GM10266 (cell line): ENCODE measurements around the gene COBLL1.

Source experiments
- DNase-seq: peaks from one replicate; pipeline ENCODE4 v3.0.0; 2012; ENCODE audit errors: extremely low spot score
- TF ChIP-seq, protein P1 (sequence below): IDR thresholded peaks from 2 replicates; pipeline ENCODE4 v1.5.1; 2012; ENCODE audit warnings: mild to moderate bottlenecking, low read depth; ENCODE audit not compliant: control insufficient read depth, insufficient read depth; ENCODE audit errors: missing control alignments

COBLL1 gene

DNA sequence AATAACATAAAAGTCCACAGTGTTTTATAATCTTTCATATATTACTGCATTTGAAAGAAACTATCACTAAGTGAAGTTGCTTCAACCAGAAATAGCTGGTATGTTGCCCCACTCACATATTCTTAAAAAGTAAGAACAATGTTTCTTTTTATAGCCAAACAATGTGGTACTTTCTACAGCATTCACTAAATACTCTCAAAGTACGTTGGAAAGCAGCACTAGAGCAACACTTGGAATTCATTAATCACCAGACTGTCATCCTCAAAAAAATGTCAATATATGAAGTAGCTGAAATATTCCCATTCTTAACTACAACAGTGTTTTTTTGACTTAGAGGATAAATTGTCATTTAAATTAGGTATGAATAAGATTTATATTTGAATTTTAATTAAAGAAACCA lies 32.8 kb downstream of the COBLL1 start:
- no peak for DNase-seq
- TF ChIP-seq, protein P1, sequence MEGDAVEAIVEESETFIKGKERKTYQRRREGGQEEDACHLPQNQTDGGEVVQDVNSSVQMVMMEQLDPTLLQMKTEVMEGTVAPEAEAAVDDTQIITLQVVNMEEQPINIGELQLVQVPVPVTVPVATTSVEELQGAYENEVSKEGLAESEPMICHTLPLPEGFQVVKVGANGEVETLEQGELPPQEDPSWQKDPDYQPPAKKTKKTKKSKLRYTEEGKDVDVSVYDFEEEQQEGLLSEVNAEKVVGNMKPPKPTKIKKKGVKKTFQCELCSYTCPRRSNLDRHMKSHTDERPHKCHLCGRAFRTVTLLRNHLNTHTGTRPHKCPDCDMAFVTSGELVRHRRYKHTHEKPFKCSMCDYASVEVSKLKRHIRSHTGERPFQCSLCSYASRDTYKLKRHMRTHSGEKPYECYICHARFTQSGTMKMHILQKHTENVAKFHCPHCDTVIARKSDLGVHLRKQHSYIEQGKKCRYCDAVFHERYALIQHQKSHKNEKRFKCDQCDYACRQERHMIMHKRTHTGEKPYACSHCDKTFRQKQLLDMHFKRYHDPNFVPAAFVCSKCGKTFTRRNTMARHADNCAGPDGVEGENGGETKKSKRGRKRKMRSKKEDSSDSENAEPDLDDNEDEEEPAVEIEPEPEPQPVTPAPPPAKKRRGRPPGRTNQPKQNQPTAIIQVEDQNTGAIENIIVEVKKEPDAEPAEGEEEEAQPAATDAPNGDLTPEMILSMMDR = no peak

DNA sequence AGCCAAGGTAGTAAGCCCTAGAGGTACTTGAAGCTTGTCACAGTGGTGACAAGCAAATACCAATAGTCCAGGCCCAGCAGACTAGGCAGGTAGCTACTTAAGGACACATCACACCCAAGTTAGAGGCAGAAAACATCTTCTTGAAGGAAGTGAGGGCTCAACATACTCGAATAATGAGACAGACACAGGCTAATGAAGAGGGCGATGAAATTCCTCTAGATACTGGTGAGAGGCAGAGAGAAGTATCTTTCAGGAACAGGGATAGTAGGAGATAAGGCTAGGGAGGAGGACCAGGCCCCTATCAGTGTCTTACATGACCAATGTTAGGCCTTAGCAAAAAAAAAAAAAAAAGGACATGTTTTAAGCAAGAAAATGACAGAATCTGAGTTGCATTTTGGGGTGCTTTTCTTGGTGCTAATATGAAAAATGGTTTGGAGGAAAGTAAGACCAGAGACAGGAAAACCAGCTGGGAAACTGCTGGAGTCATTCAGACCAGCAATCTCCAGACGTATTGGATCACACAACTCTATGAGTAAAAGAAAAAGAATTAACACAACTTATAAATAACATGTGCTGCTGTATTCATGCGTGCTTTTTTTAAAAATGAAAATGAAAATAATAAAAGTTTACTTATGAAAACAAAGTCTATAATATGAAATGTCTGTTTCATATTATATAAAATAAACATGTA lies 37.7 kb downstream of the COBLL1 start:
- TF ChIP-seq, protein P1 = no peak
- DNase-seq = no peak

DNA sequence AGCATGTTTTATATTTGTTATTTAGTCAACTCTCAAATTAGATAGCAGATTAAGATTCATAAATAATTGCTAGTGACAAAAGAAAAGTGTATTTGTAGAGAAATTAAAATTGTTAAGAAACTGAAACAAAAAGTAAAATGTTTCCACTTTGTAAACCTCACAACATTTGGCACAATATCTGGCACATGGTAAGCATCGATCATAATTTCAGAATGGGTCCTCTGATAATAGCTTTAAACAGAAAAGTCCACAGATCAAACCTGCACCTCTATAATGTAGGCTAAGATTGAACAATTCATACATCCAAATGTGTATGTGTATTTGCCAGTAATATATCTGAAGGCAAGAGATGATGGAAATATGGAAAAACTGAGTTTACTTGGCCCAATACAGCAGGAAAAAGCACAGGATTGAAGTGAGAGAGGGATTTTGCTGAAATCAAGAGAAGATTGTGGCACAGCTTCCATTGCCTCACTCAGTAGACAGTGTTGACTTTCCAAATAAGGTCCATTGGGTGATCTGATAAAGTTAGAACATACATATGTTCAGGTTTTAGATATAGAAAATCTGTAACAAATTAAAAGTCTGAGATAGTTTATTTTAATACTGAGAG lies 39.4 kb downstream of the COBLL1 start:
- TF ChIP-seq, protein P1 = no peak

DNA sequence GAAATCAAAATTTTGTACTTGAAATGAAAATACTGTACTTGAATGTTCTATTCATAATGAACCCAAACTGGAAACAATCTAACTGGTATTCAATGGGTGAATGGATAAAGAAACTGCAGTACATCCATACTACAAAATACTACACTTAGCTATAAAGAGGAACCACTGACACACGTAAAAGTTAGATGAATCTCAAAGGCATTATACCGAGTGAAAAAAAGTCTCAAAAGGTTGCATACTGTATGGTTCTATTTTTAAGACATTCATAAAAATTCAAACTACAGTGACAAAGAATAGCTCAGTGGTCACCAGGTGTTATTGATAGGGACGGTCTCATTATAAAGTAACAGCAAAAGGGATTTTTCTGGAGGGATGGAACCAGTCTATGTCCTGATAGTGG lies 41.1 kb downstream of the COBLL1 start:
- TF ChIP-seq, protein P1 = no peak
- no peak for DNase-seq

More for the DNA sequence above, 39.4 kb downstream of the COBLL1 start:
- DNase-seq = no peak

DNA sequence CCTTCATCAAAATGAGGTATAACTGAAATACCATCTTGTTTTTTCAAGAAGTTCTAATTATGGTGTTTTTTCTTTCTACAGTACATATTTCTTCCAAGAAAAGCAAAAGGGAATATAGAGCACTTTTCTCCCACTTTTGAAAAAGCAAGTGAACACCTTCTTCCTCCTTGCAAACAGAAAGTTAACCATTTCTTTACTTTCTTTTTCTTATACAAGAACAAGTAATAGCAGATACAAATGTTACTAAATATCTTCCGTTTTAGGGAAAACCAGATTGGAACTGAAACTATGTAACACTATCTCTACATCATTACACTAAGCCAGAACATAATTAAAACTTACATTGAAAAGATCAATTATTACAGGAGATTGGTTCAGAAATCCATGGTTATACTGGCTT lies 44.0 kb downstream of the COBLL1 start:
- TF ChIP-seq, protein P1 = no peak
- DNase-seq = no peak

DNA sequence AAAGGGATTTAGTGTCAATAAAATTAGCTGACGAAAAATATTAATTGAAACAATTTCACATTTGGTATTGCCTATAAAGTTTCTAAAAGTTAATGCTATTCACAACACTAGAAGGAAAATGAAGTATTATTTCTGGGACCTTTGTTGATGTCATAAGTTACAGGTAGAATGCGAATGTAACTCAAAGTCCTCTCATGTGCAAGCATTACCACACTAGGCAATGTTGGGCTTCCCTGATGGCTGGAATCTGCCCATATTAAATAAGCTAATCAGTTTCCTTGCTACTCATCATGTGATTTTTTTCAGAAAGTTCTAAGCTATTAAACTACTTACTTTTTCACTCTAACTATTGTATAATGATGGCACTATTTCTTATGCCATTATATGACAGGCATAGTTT lies 44.6 kb downstream of the COBLL1 start:
- no peak for DNase-seq
- TF ChIP-seq, protein P1 = no peak
